Vagina (tissue), 2 donors: ENCODE measurements around the gene CNDP1.
"Not testable (repeated sequence)": the region's sequence is repeated elsewhere in the genome, so short reads cannot be mapped to it uniquely, and the experiment has no call there.

ENCODE experiments used
- CTCF ChIP-seq, 3 experiments: fragments of 450-650 bp in 2 of 3; fragments of 200-600 bp in 1 of 3; sonication (generic) in 1 of 3; IDR thresholded peaks; one replicate each; pipeline ENCODE4 v1.5.1; 2017 to 2019; ENCODE audit warnings: antibody characterized with exemption in 3 of 3, mild to moderate bottlenecking in 2 of 3, moderate library complexity in 2 of 3
- POLR2AphosphoS5 ChIP-seq, 2 donors: sonication (generic); formaldehyde crosslinking; IDR thresholded peaks; one replicate each; pipeline ENCODE4 v1.9.0; 2017; ENCODE audit warnings: antibody characterized with exemption in 2 of 2, mild to moderate bottlenecking in 2 of 2, low read depth in 1 of 2; ENCODE audit not compliant: insufficient read depth in 1 of 2

- TF ChIP-seq POLR2AphosphoS5 (IDR thresholded peaks at IDR 0.05; ENCODE audit: insufficient read depth in 1 of 2, low read depth in 1 of 2); CTCF (IDR thresholded peaks at IDR 0.05): not testable (repeated sequence)
Measured at GRCh38 chr18:74565164-74565563, 30.9 kb downstream of the CNDP1 start.
